Tibial nerve (tissue), 3 donors: ENCODE data around the gene KIR2DL4.

Experiments used
- CTCF ChIP-seq, 5 experiments: fragments of 200-600 bp in 3 of 5; fragments of 450-650 bp in 2 of 5; sonication (generic) in 3 of 5; IDR thresholded peaks; one replicate each; pipeline ENCODE4 v1.5.1; 2016 to 2019; ENCODE audit warnings: antibody characterized with exemption in 5 of 5, mild to moderate bottlenecking in 3 of 5, moderate library complexity in 2 of 5
- POLR2A ChIP-seq, 2 donors: fragments of 450-650 bp; IDR thresholded peaks; one replicate each; pipeline ENCODE4 v1.6.1; 2017; ENCODE audit warnings: antibody characterized with exemption in 2 of 2, mild to moderate bottlenecking in 2 of 2, moderate library complexity in 2 of 2

- TF ChIP-seq CTCF (IDR thresholded peaks at IDR 0.05) (no peak), POLR2A (IDR thresholded peaks at IDR 0.05) (no peak)
Observed at GRCh38 chr19:54790711-54791110, 12.7 kb upstream of the KIR2DL4 start.
